KMS-11 (cell line): ENCODE measurements around the gene MYH10.

Experiments used
- H2AFZ ChIP-seq: fragments of 200-600 bp; sonication (generic); 2 replicates; pipeline ENCODE4 v1.6.1; 2016; ENCODE audit warnings: antibody characterized with exemption, mixed run types, low read depth
- H3K27ac ChIP-seq: fragments of 200-600 bp; sonication (generic); 2 replicates; pipeline ENCODE4 v1.6.1; 2016; ENCODE audit warnings: mild to moderate bottlenecking, mixed run types
- H3K27me3 ChIP-seq: fragments of 200-600 bp; sonication (generic); 2 replicates; pipeline ENCODE4 v1.6.1; 2017; ENCODE audit warnings: mild to moderate bottlenecking, low read depth, mixed run types, moderate library complexity; ENCODE audit not compliant: insufficient read depth
- H3K36me3 ChIP-seq: fragments of 200-600 bp; sonication (generic); 2 replicates; pipeline ENCODE4 v1.6.1; 2017; ENCODE audit warnings: mild to moderate bottlenecking, mixed run types; ENCODE audit not compliant: insufficient read depth
- H3K4me1 ChIP-seq: fragments of 200-600 bp; sonication (generic); 2 replicates; pipeline ENCODE4 v1.6.1; 2016; ENCODE audit warnings: mild to moderate bottlenecking, low read depth, mixed run types; ENCODE audit not compliant: poor library complexity, severe bottlenecking
- H3K4me2 ChIP-seq: fragments of 200-600 bp; sonication (generic); 2 replicates; pipeline ENCODE4 v1.7.0; 2016; ENCODE audit warnings: mild to moderate bottlenecking, mixed run types
- H3K4me3 ChIP-seq: fragments of 200-600 bp; sonication (generic); IDR thresholded peaks from 2 replicates; pipeline ENCODE4 v1.6.1; 2017; ENCODE audit warnings: low read depth, low read length, mixed read lengths; ENCODE audit not compliant: insufficient read depth
- H3K79me2 ChIP-seq: fragments of 200-600 bp; sonication (generic); 2 replicates; pipeline ENCODE4 v1.6.1; 2016; ENCODE audit warnings: low read depth, mixed run types; ENCODE audit not compliant: insufficient read depth
- H3K9ac ChIP-seq: fragments of 200-600 bp; sonication (generic); 2 replicates; pipeline ENCODE4 v1.6.1; 2016; ENCODE audit warnings: mild to moderate bottlenecking, mixed run types
- H4K20me1 ChIP-seq: fragments of 200-600 bp; sonication (generic); 2 replicates; pipeline ENCODE4 v1.6.1; 2016; ENCODE audit warnings: mild to moderate bottlenecking, mixed run types; ENCODE audit not compliant: insufficient read depth
- TF ChIP-seq, protein P1 (sequence below): fragments of 200-600 bp; sonication (generic); conservative IDR thresholded peaks from 2 replicates; pipeline ENCODE4 v1.6.1; 2017; ENCODE audit warnings: low read depth, mild to moderate bottlenecking, antibody characterized with exemption, low read length, moderate library complexity, mixed read lengths

The MYH10 gene

GRCh38 chr17:8494506-8495111 is 135.9 kb downstream of the MYH10 start:
- Histone ChIP-seq H2AFZ (no peak overlapping the region), H3K27me3 (no peaks in the 10 kb centered on the region), H4K20me1 (no peaks in the 10 kb centered on the region), H3K36me3 (no peaks in the 10 kb centered on the region), H3K79me2 (no peaks in the 10 kb centered on the region), H3K4me1 (no peaks in the 10 kb centered on the region), H3K27ac (no peak overlapping the region), H3K4me2 (no peak overlapping the region), H3K9ac (no peak overlapping the region), H3K4me3 (no peak overlapping the region)
- TF ChIP-seq, protein P1, sequence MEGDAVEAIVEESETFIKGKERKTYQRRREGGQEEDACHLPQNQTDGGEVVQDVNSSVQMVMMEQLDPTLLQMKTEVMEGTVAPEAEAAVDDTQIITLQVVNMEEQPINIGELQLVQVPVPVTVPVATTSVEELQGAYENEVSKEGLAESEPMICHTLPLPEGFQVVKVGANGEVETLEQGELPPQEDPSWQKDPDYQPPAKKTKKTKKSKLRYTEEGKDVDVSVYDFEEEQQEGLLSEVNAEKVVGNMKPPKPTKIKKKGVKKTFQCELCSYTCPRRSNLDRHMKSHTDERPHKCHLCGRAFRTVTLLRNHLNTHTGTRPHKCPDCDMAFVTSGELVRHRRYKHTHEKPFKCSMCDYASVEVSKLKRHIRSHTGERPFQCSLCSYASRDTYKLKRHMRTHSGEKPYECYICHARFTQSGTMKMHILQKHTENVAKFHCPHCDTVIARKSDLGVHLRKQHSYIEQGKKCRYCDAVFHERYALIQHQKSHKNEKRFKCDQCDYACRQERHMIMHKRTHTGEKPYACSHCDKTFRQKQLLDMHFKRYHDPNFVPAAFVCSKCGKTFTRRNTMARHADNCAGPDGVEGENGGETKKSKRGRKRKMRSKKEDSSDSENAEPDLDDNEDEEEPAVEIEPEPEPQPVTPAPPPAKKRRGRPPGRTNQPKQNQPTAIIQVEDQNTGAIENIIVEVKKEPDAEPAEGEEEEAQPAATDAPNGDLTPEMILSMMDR: no peak

DNA sequence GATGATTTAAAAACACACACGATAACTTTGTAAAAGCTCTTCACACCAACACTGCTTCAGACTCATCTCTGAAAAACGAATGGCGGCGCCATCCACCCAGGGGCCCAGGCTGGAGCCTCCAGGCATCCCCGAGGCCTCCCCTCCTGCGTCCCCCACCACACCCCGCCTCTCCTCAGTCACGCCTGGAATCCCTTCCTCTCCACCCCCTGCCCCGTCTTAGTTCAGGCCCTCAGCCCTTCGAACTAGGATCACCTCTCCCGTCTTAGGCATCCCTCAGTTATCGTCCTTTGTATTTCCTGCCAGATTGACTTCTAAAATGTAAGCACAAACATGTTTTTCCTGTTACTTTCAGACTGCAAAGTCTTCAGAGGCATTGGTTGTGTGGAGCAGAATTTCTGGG is 136.5 kb downstream of the MYH10 start:
- no peak overlapping the region for H3K4me3 ChIP-seq
- no peak overlapping the region for H3K27ac ChIP-seq
- H3K79me2 ChIP-seq: no peaks in the 10 kb centered on the region
- TF ChIP-seq, protein P1: no peak
- no peaks in the 10 kb centered on the region for H4K20me1 ChIP-seq
- no peaks in the 10 kb centered on the region for H3K4me1 ChIP-seq
- H2AFZ ChIP-seq: no peak overlapping the region
- H3K36me3 ChIP-seq: no peaks in the 10 kb centered on the region
- H3K9ac ChIP-seq: no peak overlapping the region
- H3K27me3 ChIP-seq: no peaks in the 10 kb centered on the region
- no peak overlapping the region for H3K4me2 ChIP-seq

DNA sequence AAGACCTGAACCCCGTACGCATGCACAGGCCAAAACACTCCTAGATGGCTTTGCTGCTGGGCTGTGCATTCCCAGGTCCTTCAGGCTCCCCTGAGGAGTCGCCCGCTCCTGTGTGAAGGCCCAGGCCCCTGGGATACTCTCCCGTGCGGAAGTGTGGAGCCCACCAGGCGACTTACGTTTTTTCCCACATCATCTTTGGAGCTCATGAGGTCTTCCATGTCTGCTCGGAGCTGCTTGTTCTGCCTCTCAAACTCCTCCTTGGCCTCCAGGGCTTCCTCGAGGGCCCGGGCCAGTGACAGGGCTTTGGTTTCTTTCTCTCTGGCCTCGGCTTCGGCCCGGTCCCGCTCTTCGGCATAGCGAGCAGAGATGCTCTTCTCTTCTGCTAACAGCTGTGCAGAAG is 138.4 kb downstream of the MYH10 start:
- H2AFZ ChIP-seq: no peak overlapping the region
- H3K4me2 ChIP-seq: no peak overlapping the region
- no peaks in the 10 kb centered on the region for H3K36me3 ChIP-seq
- H3K4me1 ChIP-seq: no peaks in the 10 kb centered on the region
- H3K9ac ChIP-seq: no peak overlapping the region
- H3K27ac ChIP-seq: no peak overlapping the region
- no peaks in the 10 kb centered on the region for H4K20me1 ChIP-seq
- H3K27me3 ChIP-seq: no peaks in the 10 kb centered on the region
- H3K79me2 ChIP-seq: no peaks in the 10 kb centered on the region
- TF ChIP-seq, protein P1: no peak
- no peak overlapping the region for H3K4me3 ChIP-seq

DNA sequence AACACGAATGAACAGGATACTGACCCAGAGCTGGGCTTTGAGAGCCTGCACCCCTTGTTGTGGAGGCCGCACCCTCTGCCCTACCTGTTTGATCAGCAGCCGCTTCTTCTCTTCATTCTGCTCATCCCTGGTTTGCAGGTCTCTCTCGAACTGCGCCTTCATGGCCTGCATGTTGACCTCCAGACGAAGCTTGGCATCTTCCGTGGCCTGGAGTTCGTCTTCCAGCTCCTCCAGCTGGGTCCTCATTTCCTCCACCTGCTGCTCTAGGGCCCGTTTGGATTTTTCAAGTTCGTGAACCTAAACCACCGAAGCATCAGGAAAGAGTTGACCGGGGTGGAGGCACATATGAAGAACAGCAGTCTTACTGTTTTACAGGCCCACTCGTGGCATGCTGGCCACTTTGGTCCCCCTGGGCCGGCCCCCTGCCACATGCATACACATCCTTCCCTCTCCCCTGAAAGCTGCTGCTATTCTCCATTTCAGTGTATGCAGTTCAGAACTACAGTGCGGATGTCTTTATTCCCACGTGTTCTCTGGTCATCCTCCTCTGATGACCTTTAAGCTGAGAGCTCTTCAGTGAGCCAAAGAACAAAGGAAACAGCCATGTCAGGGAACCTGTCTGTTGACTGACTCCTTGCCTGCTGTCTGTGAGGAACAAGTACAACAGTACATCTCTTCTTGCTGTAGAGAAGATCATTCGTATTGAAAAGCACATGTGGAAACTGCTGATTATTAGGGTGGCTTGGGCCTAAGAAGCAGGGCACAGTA is 140.1 kb downstream of the MYH10 start:
- H3K79me2 ChIP-seq: no peaks in the 10 kb centered on the region
- H3K36me3 ChIP-seq: no peaks in the 10 kb centered on the region
- H3K27me3 ChIP-seq: no peaks in the 10 kb centered on the region
- H4K20me1 ChIP-seq: no peaks in the 10 kb centered on the region
- H3K9ac ChIP-seq: no peak overlapping the region
- H2AFZ ChIP-seq: no peak overlapping the region
- no peak overlapping the region for H3K27ac ChIP-seq
- TF ChIP-seq, protein P1: no peak
- no peak overlapping the region for H3K4me2 ChIP-seq
- H3K4me1 ChIP-seq: no peaks in the 10 kb centered on the region
- H3K4me3 ChIP-seq: no peak overlapping the region
